GM18909 (cell line): ENCODE data around the gene P2RX4.
"Not testable (repeated sequence)": the region's sequence is repeated elsewhere in the genome, so short reads cannot be mapped to it uniquely, and the experiment has no call there.

Experiments used
- ATAC-seq: cut with Tn5 transposase; IDR thresholded peaks from one replicate; pipeline ENCODE4 v1.9.1; 2021; ENCODE audit warnings: mild to moderate bottlenecking; ENCODE audit not compliant: unreplicated experiment, poor library complexity

The P2RX4 gene

DNA sequence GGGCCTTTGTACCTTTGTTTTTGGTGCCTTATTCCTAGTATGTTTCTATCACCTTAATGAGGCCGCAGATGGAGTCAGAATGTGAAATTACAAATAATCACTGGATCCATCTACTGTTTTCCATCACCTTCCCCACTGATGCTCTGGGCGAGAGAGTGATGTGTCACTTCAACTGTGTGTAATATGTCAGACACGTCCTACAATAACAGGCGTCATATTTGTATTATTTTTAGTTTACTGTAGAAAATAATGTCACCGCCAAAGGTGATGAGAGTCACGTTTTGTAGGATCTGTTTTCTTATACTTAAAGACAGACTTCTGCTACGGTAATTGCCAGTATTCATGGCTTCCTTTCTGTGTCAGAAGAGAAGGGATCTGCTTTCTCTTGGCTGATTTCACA lies 22.4 kb upstream of the P2RX4 start:
- no peak for ATAC-seq

GRCh38 chr12:121188227-121188626 lies 21.7 kb upstream of the P2RX4 start:
- ATAC-seq = no peak

- ATAC-seq = no peak
Measured at GRCh38 chr12:121189131-121189530, 20.8 kb upstream of the P2RX4 start.

GRCh38 chr12:121189619-121190155 lies 20.2 kb upstream of the P2RX4 start:
- no peak for ATAC-seq

GRCh38 chr12:121190523-121191031 lies 19.4 kb upstream of the P2RX4 start:
- ATAC-seq = no peak

GRCh38 chr12:121191151-121191550 lies 18.8 kb upstream of the P2RX4 start:
- no peak for ATAC-seq

DNA sequence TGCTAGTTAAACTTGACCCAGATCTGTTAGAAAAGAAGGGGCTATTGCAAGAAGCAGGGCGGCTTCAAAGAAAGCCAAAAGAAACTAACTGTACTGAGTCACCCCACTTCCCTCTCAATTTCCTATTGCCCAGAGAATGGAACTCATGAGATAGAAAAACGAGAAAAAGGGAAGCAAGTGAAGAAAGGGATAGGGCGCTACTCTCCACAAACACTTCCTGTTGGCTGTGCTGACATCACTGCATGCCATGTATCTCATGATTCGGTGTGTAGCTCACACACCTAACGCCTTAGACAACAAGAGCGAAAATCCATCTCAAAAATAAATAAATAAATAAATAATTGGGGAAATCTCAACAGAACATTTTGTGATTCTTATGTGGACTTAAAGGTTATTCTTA lies 13.0 kb upstream of the P2RX4 start:
- no peak for ATAC-seq

DNA sequence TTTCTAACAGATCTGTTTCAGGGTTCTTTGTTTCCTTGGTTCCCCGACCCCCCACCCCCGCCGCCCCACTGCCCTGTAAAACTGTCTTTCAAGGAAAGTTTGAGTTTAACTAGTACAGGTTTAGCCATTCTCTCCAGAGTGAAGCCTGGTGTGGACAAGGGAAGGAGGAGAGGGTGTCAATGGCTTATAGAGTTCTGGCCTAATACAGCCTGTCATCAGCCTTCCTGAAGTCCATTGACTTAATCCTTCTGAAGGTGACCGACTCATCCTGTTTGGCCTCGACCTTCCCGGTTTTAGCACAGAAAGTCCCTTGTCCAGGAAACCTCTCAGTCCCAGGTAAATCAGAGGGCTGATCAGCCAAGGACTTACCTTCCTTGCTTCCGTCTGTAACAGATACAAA lies 11.0 kb upstream of the P2RX4 start:
- ATAC-seq = no peak

- ATAC-seq = not testable (repeated sequence)
Measured at GRCh38 chr12:121201140-121201539, 8.8 kb upstream of the P2RX4 start.

DNA sequence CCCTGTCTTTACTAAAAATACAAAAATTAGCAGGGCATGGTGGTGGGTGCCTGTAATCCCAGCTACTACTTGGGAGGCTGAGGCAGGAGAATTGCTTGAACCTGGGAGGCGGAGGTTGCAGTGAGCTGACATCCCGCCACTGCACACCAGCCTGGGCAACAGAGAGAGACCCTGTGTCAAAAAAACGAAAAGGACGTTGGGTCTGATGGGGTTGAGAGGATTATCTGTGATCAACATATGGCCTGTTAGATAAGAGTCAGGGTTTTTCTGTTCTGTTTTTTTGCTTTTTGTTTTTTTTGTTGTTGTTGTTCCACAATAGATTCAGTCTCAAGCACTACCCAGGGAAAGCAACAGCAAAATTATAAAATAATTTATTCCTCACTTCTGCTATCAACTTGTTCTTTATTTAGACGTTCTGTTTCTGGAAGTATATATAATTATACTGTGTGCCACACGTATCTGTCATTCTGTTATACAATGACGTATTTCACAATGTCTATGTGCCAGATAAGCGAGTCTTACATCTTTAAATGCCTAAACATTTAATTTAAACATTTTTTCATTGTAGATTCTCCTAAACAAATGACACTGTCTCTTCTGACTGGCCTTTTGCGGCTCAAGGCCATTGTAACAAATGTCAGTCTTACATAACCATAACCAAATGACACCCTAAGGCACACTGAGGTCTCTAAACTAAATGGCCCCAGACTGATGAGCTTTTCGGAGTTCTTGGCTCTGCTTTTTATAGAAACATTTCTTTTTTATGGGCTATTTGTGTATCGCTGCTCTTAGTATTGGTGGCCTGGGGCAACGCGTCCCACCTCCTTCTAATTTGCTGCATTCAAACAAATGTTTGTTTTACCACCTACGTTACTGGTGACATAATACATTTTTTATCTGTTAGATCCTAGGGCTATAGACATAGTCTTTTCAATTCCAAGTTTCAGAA lies 7.2 kb upstream of the P2RX4 start:
- ATAC-seq = no peak

DNA sequence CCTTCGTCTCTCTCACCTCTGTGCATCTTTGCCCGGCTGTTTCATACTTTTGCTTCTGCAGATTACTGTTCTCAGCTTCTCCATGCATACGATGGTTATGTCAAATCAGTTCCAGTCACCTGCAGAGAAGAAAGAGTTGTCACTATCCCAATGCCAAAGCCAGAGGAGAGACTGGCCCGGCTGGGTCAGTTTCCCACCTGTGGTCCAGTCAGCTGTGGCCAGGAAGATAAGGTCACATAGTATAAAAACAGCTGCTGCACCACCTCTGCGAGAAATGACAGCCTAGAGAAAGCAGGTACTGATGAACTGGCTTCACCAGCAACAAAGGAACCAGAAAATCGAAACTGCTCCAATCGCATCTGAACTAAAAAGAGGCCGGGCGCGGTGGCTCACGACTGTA lies 6.4 kb upstream of the P2RX4 start:
- ATAC-seq = no peak

DNA sequence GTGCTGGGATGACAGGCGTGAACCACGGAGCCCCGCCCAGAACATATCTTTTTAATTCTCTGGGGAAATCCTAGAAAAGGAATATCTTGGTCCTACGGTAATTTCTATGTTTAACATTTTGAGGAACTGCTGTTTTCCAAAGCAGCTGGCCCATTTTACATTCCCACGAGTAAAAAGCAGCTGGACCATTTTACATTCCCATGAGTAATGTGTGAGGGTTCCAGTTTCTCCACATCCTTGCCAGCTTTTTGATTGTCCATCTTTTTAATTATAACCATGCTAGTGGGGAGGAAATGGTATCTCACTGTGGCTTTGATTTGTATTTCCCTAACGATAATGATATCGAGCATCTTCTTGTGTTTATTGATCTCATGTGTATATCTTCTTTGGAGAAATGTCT lies 4.4 kb upstream of the P2RX4 start:
- ATAC-seq = no peak

DNA sequence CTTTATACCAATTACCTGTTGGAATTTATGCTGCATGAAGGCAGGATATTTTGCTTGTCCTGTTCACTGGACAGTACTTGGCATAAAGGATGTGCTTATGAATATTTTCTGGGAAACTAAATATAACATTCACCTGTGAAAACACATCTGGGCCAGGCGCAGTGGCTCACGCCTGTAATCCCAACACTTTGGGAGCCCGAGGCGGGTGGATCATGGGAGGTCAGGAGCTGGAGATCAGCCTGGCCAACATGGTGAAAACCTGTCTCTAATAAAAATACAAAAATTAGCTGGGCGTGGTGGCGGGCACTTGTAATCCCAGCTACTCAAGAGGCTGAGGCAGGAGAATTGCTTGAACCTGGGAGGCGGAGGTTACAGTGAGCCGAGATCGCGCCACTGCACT lies 1.4 kb upstream of the P2RX4 start:
- not testable (repeated sequence) for ATAC-seq

DNA sequence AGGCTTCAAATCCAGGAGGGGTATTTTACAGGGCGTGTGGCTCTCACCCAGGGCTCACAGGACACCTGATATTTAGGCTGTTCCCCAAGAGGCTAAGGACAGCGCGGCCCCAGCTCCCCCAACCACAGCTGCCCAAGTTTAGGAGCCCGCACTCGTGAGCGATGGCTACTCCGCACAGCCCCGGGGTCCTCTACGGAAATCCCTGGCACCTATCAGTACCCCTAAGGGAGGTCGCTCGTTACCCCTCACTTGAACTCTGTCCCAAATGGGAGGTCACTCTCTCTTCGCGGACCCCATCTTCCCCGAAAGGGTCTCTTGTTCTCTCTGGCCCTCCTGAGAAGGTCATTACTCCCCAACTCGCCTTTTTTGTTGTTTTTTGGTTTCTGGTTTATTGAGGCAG lies 708 bp upstream of the P2RX4 start:
- ATAC-seq = no peak

GRCh38 chr12:121212875-121213274 lies 2.9 kb downstream of the P2RX4 start:
- ATAC-seq = no peak

DNA sequence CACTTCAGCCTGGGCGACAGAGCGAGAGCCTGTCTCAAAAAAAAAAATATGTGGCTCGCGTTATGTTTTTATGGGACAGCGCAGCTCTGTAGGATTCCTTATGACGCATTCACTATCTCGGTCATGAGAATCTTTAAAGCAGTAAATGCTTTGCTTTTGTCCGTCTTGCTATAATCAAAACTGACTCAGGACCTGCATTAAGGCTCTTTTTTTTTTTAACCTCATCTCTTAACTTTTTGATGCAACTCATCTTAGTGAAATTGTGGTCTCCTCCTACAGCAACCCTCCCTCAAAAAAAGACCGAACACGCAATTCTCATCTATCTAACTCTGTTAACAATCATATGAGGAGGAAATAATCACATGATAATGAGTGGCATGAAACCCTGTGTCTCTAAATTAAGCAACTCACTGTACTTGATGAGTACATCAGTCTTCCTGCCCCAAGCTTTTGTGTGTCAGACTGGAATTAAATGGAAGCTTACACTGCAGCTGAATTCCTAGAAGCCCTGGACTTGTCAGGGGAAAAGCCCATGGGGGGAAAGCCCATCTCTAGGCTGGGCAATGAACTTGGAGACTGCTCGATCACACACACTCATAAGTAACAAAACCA lies 4.3 kb downstream of the P2RX4 start:
- peak; percentile 1 for ATAC-seq

- ATAC-seq = peak; percentile 39
Measured at GRCh38 chr12:121214855-121215745, 5.2 kb downstream of the P2RX4 start.

DNA sequence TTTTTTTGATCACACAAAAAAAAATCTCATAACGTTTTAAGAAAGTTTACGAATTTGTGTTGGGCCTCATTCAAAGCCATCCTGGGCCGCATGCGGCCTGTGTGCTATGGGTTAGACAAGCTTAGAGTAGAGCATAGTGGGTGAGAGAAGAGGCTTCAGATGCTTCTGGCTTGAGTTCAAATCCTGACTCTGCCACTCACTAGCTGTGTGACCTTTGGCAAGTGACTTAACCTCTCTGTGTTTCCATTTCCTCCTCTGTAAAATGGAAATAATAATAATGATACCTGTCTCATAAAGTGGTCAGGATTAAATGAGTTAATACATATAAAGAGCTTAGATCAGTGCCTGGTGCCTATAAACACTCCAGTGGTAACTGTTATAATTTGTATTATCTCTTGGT lies 6.2 kb downstream of the P2RX4 start:
- ATAC-seq = no peak

DNA sequence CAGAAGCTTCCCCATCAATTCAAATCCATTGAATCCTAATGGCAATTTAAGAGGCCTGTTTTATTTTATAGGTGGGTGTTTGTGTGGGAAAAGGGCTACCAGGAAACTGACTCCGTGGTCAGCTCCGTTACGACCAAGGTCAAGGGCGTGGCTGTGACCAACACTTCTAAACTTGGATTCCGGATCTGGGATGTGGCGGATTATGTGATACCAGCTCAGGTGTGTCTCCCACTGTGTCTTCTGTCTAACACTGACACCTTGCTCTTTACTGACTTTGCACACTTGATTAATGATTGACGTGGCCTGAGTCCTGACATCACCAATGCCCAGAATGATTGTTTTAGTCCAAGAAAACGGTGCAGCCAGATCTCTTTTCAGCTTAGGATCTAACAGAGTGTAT lies 7.1 kb downstream of the P2RX4 start:
- no peak for ATAC-seq

DNA sequence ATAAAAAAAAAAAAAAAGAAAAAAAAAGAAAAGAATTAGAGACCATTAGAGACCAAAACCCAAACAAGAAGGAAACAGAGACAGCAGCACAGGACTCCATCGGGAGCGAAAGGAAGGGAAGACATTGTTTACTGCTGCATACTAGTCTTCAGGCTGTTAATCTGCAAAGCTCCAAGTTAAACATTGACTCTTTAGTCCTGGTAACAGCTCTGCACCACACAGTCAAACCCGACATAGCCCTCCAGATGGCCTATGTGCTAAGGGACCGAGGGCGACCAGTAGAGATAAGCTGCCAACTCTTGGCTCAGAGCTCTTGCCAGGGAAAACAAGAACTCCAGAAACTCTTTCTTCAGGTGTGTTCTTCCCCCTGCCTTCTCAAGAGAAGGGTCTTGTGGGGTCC lies 7.8 kb downstream of the P2RX4 start:
- no peak for ATAC-seq
